Hepatocyte (in vitro differentiated cells): ENCODE measurements around the gene GPR55. TPM values are rescaled to one million over a fixed set of nuclear protein-coding genes. Genes with fewer than 3 reads are reported as not detected.

Experiments used
- DNase-seq: peaks from one replicate; pipeline ENCODE4 v3.0.0-alpha.2; 2016; ENCODE audit warnings: low spot score
- H2AFZ ChIP-seq: fragments of 200-600 bp; sonication (generic); 2 replicates; pipeline ENCODE4 v1.6.0; 2016; ENCODE audit warnings: antibody characterized with exemption, mild to moderate bottlenecking
- H3K27ac ChIP-seq: fragments of 200-600 bp; sonication (generic); 2 replicates; pipeline ENCODE4 v1.5.1; 2016; ENCODE audit warnings: mild to moderate bottlenecking
- H3K27me3 ChIP-seq: fragments of 200-600 bp; sonication (generic); 2 replicates; pipeline ENCODE4 v1.6.1; 2016
- H3K36me3 ChIP-seq: fragments of 200-600 bp; sonication (generic); replicated peaks from 2 replicates; pipeline ENCODE4 v1.5.1; 2016; ENCODE audit warnings: low read depth; ENCODE audit not compliant: insufficient read depth
- H3K4me1 ChIP-seq: fragments of 200-600 bp; sonication (generic); 2 replicates; pipeline ENCODE4 v1.5.1; 2016; ENCODE audit warnings: mild to moderate bottlenecking, moderate library complexity; ENCODE audit not compliant: insufficient read depth
- H3K4me2 ChIP-seq: fragments of 200-600 bp; sonication (generic); 2 replicates; pipeline ENCODE4 v1.6.0; 2016
- H3K4me3 ChIP-seq: fragments of 200-600 bp; sonication (generic); 2 replicates; pipeline ENCODE4 v1.5.1; 2016; ENCODE audit warnings: mild to moderate bottlenecking
- H3K79me2 ChIP-seq: fragments of 200-600 bp; sonication (generic); 2 replicates; pipeline ENCODE4 v1.6.0; 2017; ENCODE audit warnings: mild to moderate bottlenecking
- H3K9me2 ChIP-seq: fragments of 200-600 bp; sonication (generic); replicated peaks from 2 replicates; pipeline ENCODE4 v1.6.0; 2017; ENCODE audit warnings: mild to moderate bottlenecking; ENCODE audit not compliant: insufficient read depth
- H3K9me3 ChIP-seq: fragments of 200-600 bp; sonication (generic); 2 replicates; pipeline ENCODE4 v1.5.1; 2016; ENCODE audit warnings: low read depth, mild to moderate bottlenecking
- H4K20me1 ChIP-seq: fragments of 200-600 bp; sonication (generic); 2 replicates; pipeline ENCODE4 v1.6.0; 2016; ENCODE audit warnings: mild to moderate bottlenecking; ENCODE audit not compliant: insufficient read depth, poor library complexity, severe bottlenecking
- EZH2 ChIP-seq: fragments of 200-600 bp; sonication (generic); IDR thresholded peaks from 2 replicates; pipeline ENCODE4 v1.6.1; 2016; ENCODE audit warnings: antibody characterized with exemption, mild to moderate bottlenecking, borderline replicate concordance
- EZH2phosphoT487 ChIP-seq: fragments of 200-600 bp; sonication (generic); IDR thresholded peaks from one replicate; pipeline ENCODE4 v1.6.1; 2018; ENCODE audit warnings: antibody characterized with exemption, mild to moderate bottlenecking, low read depth, moderate library complexity; ENCODE audit not compliant: unreplicated experiment, severe bottlenecking
- WGBS: methylation state at CpG from one replicate; pipeline ENCODE4 v1.1.6; 2016; ENCODE audit warnings: low lambda C conversion rate; ENCODE audit errors: missing lambda C conversion rate; 5-methylcytosine and 5-hydroxymethylcytosine counted together
- polyA plus RNA-seq: library from polyadenylated mRNA; unstranded; fragments of >200 nt; fragmentation: Nextera tagmentation; extraction: Ambion mirVana; gene quantifications from 2 replicates; pipeline ENCODE4 v1.2.1, GENCODE V29; 2016
- total RNA-seq: library from RNA; depleted of rRNA; stranded (reverse); fragments of >200 nt; gene quantifications from 2 replicates; pipeline ENCODE4 v1.2.3, GENCODE V29; 2014
- TF ChIP-seq, protein P1 (sequence below): fragments of 200-600 bp; sonication (generic); IDR thresholded peaks from 2 replicates; pipeline ENCODE4 v1.5.1; 2016; ENCODE audit warnings: antibody characterized with exemption, mild to moderate bottlenecking; ENCODE audit not compliant: poor library complexity

Gene GPR55
- total and polyA plus RNA-seq, 2 experiments from 2014 or later: 0.83 TPM; not detected in 1

GRCh38 chr2:230912046-230912445 lies 13.0 kb downstream of the GPR55 start:
- H3K4me2 ChIP-seq: no peak overlapping the region
- H2AFZ ChIP-seq: no peak overlapping the region
- TF ChIP-seq EZH2phosphoT487: no peak
- TF ChIP-seq EZH2: no peak
- TF ChIP-seq, protein P1, sequence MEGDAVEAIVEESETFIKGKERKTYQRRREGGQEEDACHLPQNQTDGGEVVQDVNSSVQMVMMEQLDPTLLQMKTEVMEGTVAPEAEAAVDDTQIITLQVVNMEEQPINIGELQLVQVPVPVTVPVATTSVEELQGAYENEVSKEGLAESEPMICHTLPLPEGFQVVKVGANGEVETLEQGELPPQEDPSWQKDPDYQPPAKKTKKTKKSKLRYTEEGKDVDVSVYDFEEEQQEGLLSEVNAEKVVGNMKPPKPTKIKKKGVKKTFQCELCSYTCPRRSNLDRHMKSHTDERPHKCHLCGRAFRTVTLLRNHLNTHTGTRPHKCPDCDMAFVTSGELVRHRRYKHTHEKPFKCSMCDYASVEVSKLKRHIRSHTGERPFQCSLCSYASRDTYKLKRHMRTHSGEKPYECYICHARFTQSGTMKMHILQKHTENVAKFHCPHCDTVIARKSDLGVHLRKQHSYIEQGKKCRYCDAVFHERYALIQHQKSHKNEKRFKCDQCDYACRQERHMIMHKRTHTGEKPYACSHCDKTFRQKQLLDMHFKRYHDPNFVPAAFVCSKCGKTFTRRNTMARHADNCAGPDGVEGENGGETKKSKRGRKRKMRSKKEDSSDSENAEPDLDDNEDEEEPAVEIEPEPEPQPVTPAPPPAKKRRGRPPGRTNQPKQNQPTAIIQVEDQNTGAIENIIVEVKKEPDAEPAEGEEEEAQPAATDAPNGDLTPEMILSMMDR: no peak
- H4K20me1 ChIP-seq: no peaks in the 10 kb centered on the region
- no peaks in the 10 kb centered on the region for H3K9me3 ChIP-seq
- no peaks in the 10 kb centered on the region for H3K79me2 ChIP-seq
- no peaks in the 10 kb centered on the region for H3K27me3 ChIP-seq
- H3K4me3 ChIP-seq: no peak overlapping the region
- H3K27ac ChIP-seq: no peak overlapping the region
- H3K36me3 ChIP-seq: no peaks in the 10 kb centered on the region
- no peaks in the 10 kb centered on the region for H3K9me2 ChIP-seq
- WGBS: 83% methylated on average over 5 of the region's 5 CpGs
- no peaks in the 10 kb centered on the region for H3K4me1 ChIP-seq
- no peak for DNase-seq

DNA sequence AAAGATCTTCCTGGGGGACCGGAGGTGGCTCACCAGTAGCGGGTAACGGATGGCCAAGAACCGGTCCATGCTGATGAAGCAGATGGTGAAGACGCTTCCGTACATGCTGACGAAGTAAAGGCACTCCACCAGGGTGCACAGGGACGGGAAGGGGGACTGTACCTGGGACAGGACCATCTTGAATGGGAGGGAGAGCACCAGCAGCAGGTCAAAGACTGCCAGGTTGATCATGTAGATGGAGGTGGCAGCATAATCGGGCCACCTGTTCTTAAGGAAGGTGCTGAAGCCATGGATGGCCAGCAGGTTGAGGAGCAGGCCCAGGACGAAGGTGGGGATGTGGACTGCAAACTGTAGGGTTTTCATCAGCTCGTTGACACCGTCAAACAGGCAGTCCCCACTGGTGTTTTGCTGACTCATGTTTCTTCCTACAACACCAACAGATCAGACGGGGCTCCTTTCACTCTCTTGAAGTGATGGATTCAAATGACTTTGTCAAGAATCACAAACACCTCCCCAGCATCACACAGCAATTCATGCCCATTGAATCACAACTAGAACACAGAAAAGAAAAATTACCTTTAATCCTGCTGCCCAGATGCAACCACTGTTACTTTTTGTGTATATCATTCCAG lies 14.4 kb downstream of the GPR55 start:
- 87% methylated on average over 13 of the region's 13 CpGs for WGBS
- Histone ChIP-seq H3K4me2 (no peak overlapping the region), H3K9me2 (no peaks in the 10 kb centered on the region), H3K4me3 (no peak overlapping the region), H3K79me2 (no peaks in the 10 kb centered on the region), H4K20me1 (no peaks in the 10 kb centered on the region), H2AFZ (no peak overlapping the region), H3K27ac (no peak overlapping the region), H3K4me1 (no peaks in the 10 kb centered on the region), H3K9me3 (no peaks in the 10 kb centered on the region), H3K27me3 (no peaks in the 10 kb centered on the region), H3K36me3 (no peaks in the 10 kb centered on the region)
- no peak for DNase-seq
- TF ChIP-seq, protein P1: no peak

DNA sequence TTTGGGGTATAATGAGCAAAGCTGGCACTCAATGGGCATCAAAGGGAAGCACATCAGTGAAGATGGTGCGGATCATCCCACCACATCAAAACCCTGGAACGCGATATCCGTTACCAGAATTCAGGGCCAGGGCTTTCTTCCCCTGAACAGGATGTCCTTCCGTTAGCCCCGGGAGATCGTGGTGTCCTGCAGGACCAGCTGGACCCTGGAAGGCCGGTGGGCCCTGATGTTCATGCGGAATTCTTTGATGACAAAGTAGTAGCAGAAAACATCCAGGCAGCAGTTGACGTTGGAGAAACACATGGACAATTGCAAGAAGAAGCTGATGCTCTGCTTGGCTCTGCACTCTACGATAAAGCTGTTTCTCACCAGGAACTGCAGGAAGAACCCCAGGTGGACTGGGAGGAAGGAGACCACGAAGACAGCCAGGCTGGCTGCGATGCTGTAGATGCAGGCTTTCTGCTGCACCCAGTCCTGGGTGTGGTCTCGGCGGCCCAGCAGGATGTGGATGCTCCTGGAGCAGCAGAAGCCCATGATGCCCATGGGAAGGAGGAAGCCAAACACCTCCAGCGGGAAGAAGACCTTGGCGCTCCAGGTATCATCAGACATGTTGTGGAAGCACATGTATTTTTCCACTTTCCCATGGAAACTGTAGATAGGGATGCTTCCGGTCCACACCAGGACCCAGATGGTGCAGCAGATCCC lies 15.0 kb downstream of the GPR55 start:
- no peaks in the 10 kb centered on the region for H3K27me3 ChIP-seq

More for the DNA sequence above, 15.0 kb downstream of the GPR55 start:
- TF ChIP-seq, protein P1: no peak
- Histone ChIP-seq H3K9me3 (no peaks in the 10 kb centered on the region), H3K4me2 (no peak overlapping the region), H3K27ac (no peak overlapping the region), H3K9me2 (no peaks in the 10 kb centered on the region), H4K20me1 (no peaks in the 10 kb centered on the region), H2AFZ (no peak overlapping the region), H3K36me3 (no peaks in the 10 kb centered on the region), H3K4me3 (no peak overlapping the region), H3K4me1 (no peaks in the 10 kb centered on the region), H3K79me2 (no peaks in the 10 kb centered on the region)
- 96% methylated on average over 18 of the region's 18 CpGs for WGBS
- no peak for DNase-seq
